HepG2 (cell line): ENCODE results near the gene SEPTIN10. TPM values are rescaled to one million over a fixed set of nuclear protein-coding genes. Genes with fewer than 3 reads are reported as not detected.

Experiments
- ARID2 ChIP-seq: sonication (generic); formaldehyde crosslinking; IDR thresholded peaks from 2 replicates; pipeline ENCODE4 v1.8.1; 2022; ENCODE audit warnings: mild to moderate bottlenecking, missing genetic modification reagents, borderline replicate concordance
- ATF7 ChIP-seq, 2 experiments: fragments of 450-650 bp in 1 of 2; sonication (generic) in 1 of 2; formaldehyde crosslinking in 1 of 2; IDR thresholded peaks; 2 replicates each; pipeline versions ENCODE4 v1.4.0 to v1.6.1; 2016 to 2020; ENCODE audit warnings: antibody characterized with exemption in 1 of 2, mild to moderate bottlenecking in 1 of 2, missing genetic modification reagents in 1 of 2
- CREM ChIP-seq, 2 experiments: sonication (generic) in 1 of 2; formaldehyde crosslinking in 1 of 2; IDR thresholded peaks; 2 replicates each; pipeline versions ENCODE4 v1.4.0 to v1.6.1; 2016 to 2020; ENCODE audit warnings: antibody characterized with exemption in 1 of 2, mild to moderate bottlenecking in 1 of 2, missing genetic modification reagents in 1 of 2
- EHMT2 ChIP-seq: fragments of 200-600 bp; sonication (generic); IDR thresholded peaks from 2 replicates; pipeline ENCODE4 v1.7.0; 2017; ENCODE audit warnings: antibody characterized with exemption, low read depth, low read length, borderline replicate concordance
- KAT2B ChIP-seq: fragments of 150-350 bp; IDR thresholded peaks from 2 replicates; pipeline ENCODE4 v1.6.1; 2014; ENCODE audit warnings: low read depth, low read length, borderline replicate concordance
- KDM5B ChIP-seq: sonication (generic); formaldehyde crosslinking; IDR thresholded peaks from 2 replicates; pipeline ENCODE4 v1.4.0; 2020; ENCODE audit warnings: missing genetic modification reagents, mild to moderate bottlenecking, borderline replicate concordance
- KMT2B ChIP-seq: IDR thresholded peaks from 2 replicates; pipeline ENCODE4 v1.6.1; 2016; ENCODE audit warnings: missing genetic modification reagents, missing compliant biosample characterization
- MYC ChIP-seq: sonication (generic); formaldehyde crosslinking; IDR thresholded peaks from 2 replicates; pipeline ENCODE4 v1.9.0; 2021; ENCODE audit warnings: missing genetic modification reagents, borderline replicate concordance
- NR2F2 ChIP-seq: IDR thresholded peaks from 2 replicates; pipeline ENCODE4 v1.6.1; 2012; ENCODE audit warnings: low read depth, inconsistent platforms, borderline replicate concordance
- POLR2G ChIP-seq: fragments of 200-400 bp; formaldehyde crosslinking; IDR thresholded peaks from 2 replicates; pipeline ENCODE4 v1.6.1; 2018; ENCODE audit warnings: mild to moderate bottlenecking, low read depth, low read length, moderate library complexity
- PTBP1 ChIP-seq: fragments of 200-400 bp; formaldehyde crosslinking; IDR thresholded peaks from 2 replicates; pipeline ENCODE4 v1.6.1; 2018; ENCODE audit warnings: low read length, low read depth; ENCODE audit not compliant: poor library complexity, severe bottlenecking
- RXRA ChIP-seq: sonication (generic); formaldehyde crosslinking; IDR thresholded peaks from 2 replicates; pipeline ENCODE4 v1.5.1; 2020; ENCODE audit warnings: missing genetic modification reagents
- SAP130 ChIP-seq: IDR thresholded peaks from 2 replicates; pipeline ENCODE4 v1.6.1; 2016; ENCODE audit warnings: low read depth
- SNAPC5 ChIP-seq: sonication (generic); formaldehyde crosslinking; IDR thresholded peaks from 2 replicates; pipeline ENCODE4 v1.8.1; 2023; ENCODE audit warnings: mild to moderate bottlenecking, missing genetic modification reagents, borderline replicate concordance
- ZNF234 ChIP-seq: sonication (generic); formaldehyde crosslinking; conservative IDR thresholded peaks from 2 replicates; pipeline ENCODE4 v1.5.1; 2020; ENCODE audit warnings: mild to moderate bottlenecking, missing genetic modification reagents
- ZNF280D ChIP-seq: sonication (generic); formaldehyde crosslinking; IDR thresholded peaks from 2 replicates; pipeline ENCODE4 v1.5.1; 2020; ENCODE audit warnings: mild to moderate bottlenecking, missing genetic modification reagents
- ZNF468 ChIP-seq: sonication (generic); formaldehyde crosslinking; IDR thresholded peaks from 2 replicates; pipeline ENCODE4 v1.8.0; 2022; ENCODE audit warnings: mild to moderate bottlenecking, moderate library complexity, missing genetic modification reagents
- ZNF512B ChIP-seq: sonication (generic); formaldehyde crosslinking; IDR thresholded peaks from 2 replicates; pipeline ENCODE4 v1.5.1; 2020; ENCODE audit warnings: missing genetic modification reagents, mild to moderate bottlenecking, borderline replicate concordance
- ZNF615 ChIP-seq: sonication (generic); formaldehyde crosslinking; IDR thresholded peaks from 2 replicates; pipeline ENCODE4 v1.5.0; 2020; ENCODE audit warnings: mild to moderate bottlenecking, missing genetic modification reagents, borderline replicate concordance
- ZNF619 ChIP-seq: sonication (generic); formaldehyde crosslinking; IDR thresholded peaks from 2 replicates; pipeline ENCODE4 v1.4.0; 2020; ENCODE audit warnings: mild to moderate bottlenecking, missing genetic modification reagents
- ZNF709 ChIP-seq: sonication (generic); formaldehyde crosslinking; IDR thresholded peaks from 2 replicates; pipeline ENCODE4 v1.5.0; 2020; ENCODE audit warnings: mild to moderate bottlenecking, missing genetic modification reagents
- ZSCAN31 ChIP-seq: sonication (generic); formaldehyde crosslinking; IDR thresholded peaks from 2 replicates; pipeline ENCODE4 v1.5.0; 2020; ENCODE audit warnings: low read depth, mild to moderate bottlenecking, missing genetic modification reagents
- polyA plus RNA-seq, 8 experiments: library from polyadenylated mRNA; depleted of rRNA in 3 of 8; stranded (reverse) in 7 of 8; unstranded in 1 of 8; fragments of >200 nt; fragmentation: Illumina TruSeq in 4 of 8; extraction: Trizol in 4 of 8; gene quantifications; 2 replicates each; pipeline versions ENCODE4 v1.2.1 to v1.2.3, GENCODE V29; 2011 to 2016; ENCODE audit warnings: low read depth in 4 of 8, missing spikeins in 1 of 8, mixed read lengths in 1 of 8; ENCODE audit not compliant: insufficient read depth in 1 of 8
- total RNA-seq, 5 experiments: library from RNA; depleted of rRNA; stranded (reverse); fragments of >200 nt; fragmentation: Illumina TruSeq; extraction: Trizol; gene quantifications; 2 replicates each; pipeline ENCODE4 v1.2.3, GENCODE V29; 2016; ENCODE audit warnings: low read depth in 1 of 5

SEPTIN10 gene
- total and polyA plus RNA-seq, 2 of the 13 experiments (the other 11 are each of a cell fraction or from before 2014, with no cell fraction given), result 45.8 to 67.5 TPM

- TF ChIP-seq KDM5B (CRISPR knock-in tag) (no peak), RXRA (CRISPR knock-in tag) (peak; percentile 93), KAT2B (no peak), ZSCAN31 (CRISPR knock-in tag) (no peak), ZNF615 (CRISPR knock-in tag) (no peak), NR2F2 (no peak), ARID2 (no peak), ZNF468 (CRISPR knock-in tag) (no peak), ZNF709 (CRISPR knock-in tag) (no peak), ZNF619 (0 out of 2 replicates have a peak, but pooled peaks have one; percentile 78), CREM (IDR thresholded peaks at IDR 0.05) (no peak), CREM (CRISPR knock-in tag; IDR thresholded peaks at IDR 0.05) (no peak), PTBP1 (no peak), SAP130 (CRISPR knock-in tag) (peak; percentile 78), ATF7 (IDR thresholded peaks at IDR 0.05) (no peak), ATF7 (CRISPR knock-in tag; IDR thresholded peaks at IDR 0.05) (no peak), SNAPC5 (CRISPR knock-in tag) (no peak), KMT2B (CRISPR knock-in tag) (no peak), MYC (CRISPR knock-in tag) (peak; percentile 84), POLR2G (no peak), ZNF512B (CRISPR knock-in tag) (0 out of 2 replicates have a peak, but pooled peaks have one; percentile 74), ZNF234 (no peak), ZNF280D (0 out of 2 replicates have a peak, but pooled peaks have one; percentile 69), EHMT2 (peak; percentile 49; the same call in 1 of the 2 replicates)
Observed at GRCh38 chr2:109630441-109631430, 17.0 kb upstream of the SEPTIN10 start (continued).
